ENCODE measurements around the gene ZIC5.

ZIC5 gene

GRCh38 chr13:99986741-99987140 is 15.2 kb upstream of the ZIC5 start:
- Histone ChIP-seq H3K4me1 (ENCODE audit: control insufficient read depth, insufficient read depth, low read length, poor library complexity, severe bottlenecking) (peaks cover 24% of the 10 kb centered on the region), H3K27ac (ENCODE audit: low read depth, low read length, severe bottlenecking) (peak overlapping the region; percentile 2), H3K36me3 (ENCODE audit: control insufficient read depth, insufficient read depth, low read length) (no peaks in the 10 kb centered on the region), H3K9me3 (ENCODE audit: control insufficient read depth, low read length) (no peaks in the 10 kb centered on the region), H3K4me3 (ENCODE audit: extremely low read depth, insufficient read depth, low read length, poor library complexity, severe bottlenecking) (no peak overlapping the region)
- WGBS, 2 experiments (ENCODE audit: insufficient coverage in 2 of 2): 40 to 41% methylated on average over 8 of the region's 8 CpGs

GRCh38 chr13:99985886-99986527 is 14.4 kb upstream of the ZIC5 start:
- H3K36me3 ChIP-seq (ENCODE audit: control insufficient read depth, insufficient read depth, low read length): no peaks in the 10 kb centered on the region
- H3K27ac ChIP-seq (ENCODE audit: low read depth, low read length, severe bottlenecking): peak overlapping the region; percentile 18
- peak overlapping the region; percentile 23 for H3K4me3 ChIP-seq (ENCODE audit: extremely low read depth, insufficient read depth, low read length, poor library complexity, severe bottlenecking)
- H3K4me1 ChIP-seq (ENCODE audit: control insufficient read depth, insufficient read depth, low read length, poor library complexity, severe bottlenecking): peaks cover 17% of the 10 kb centered on the region
- WGBS, 2 experiments (ENCODE audit: insufficient coverage in 2 of 2): 35% methylated on average over 4 of the region's 15 CpGs; no CpG with 5 or more reads in 1 of the 2 experiments
- H3K9me3 ChIP-seq (ENCODE audit: control insufficient read depth, low read length): no peaks in the 10 kb centered on the region

DNA sequence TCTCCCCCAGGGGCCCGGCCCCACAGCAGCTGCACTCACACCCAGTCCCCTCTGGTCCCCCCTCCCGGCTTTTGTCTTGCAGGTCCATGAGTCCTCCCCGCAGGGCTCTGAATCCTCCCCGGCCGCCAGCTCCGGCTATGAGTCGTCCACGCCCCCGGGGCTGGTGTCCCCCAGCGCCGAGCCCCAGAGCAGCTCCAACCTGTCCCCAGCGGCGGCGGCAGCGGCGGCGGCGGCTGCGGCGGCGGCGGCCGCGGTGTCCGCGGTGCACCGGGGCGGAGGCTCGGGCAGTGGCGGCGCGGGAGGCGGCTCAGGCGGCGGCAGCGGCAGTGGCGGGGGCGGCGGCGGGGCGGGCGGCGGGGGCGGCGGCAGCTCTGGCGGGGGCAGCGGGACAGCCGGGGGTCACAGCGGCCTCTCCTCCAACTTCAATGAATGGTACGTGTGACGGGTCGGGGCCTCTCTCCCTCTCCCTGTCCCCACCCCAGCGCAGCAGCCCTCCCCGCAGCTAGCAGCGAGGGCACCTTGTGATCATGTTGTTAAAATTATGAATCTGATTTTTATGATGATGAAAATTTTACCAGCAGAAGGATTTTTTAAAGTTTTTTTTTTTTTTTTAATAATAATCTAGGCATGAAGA is 13.8 kb upstream of the ZIC5 start:
- Histone ChIP-seq H3K27ac (ENCODE audit: low read depth, low read length, severe bottlenecking) (peak overlapping the region; percentile 65), H3K36me3 (ENCODE audit: control insufficient read depth, insufficient read depth, low read length) (no peaks in the 10 kb centered on the region), H3K4me3 (ENCODE audit: extremely low read depth, insufficient read depth, low read length, poor library complexity, severe bottlenecking) (peak overlapping the region; percentile 49), H3K9me3 (ENCODE audit: control insufficient read depth, low read length) (no peaks in the 10 kb centered on the region), H3K4me1 (ENCODE audit: control insufficient read depth, insufficient read depth, low read length, poor library complexity, severe bottlenecking) (peaks cover 17% of the 10 kb centered on the region)
- 0% methylated on average over 5 to 26 of the region's 55 CpGs for WGBS, 2 experiments (ENCODE audit: insufficient coverage in 2 of 2)

- Histone ChIP-seq H3K36me3 (ENCODE audit: control insufficient read depth, insufficient read depth, low read length) (no peaks in the 10 kb centered on the region), H3K27ac (ENCODE audit: low read depth, low read length, severe bottlenecking) (peak overlapping the region; percentile 65), H3K4me3 (ENCODE audit: extremely low read depth, insufficient read depth, low read length, poor library complexity, severe bottlenecking) (peak overlapping the region; percentile 49), H3K9me3 (ENCODE audit: control insufficient read depth, low read length) (no peaks in the 10 kb centered on the region), H3K4me1 (ENCODE audit: control insufficient read depth, insufficient read depth, low read length, poor library complexity, severe bottlenecking) (peaks cover 14% of the 10 kb centered on the region)
- 1% methylated on average over 32 to 36 of the region's 44 CpGs for WGBS, 2 experiments (ENCODE audit: insufficient coverage in 2 of 2)
Measured at GRCh38 chr13:99984461-99985240, 13.1 kb upstream of the ZIC5 start.

GRCh38 chr13:99983499-99984401 is 12.2 kb upstream of the ZIC5 start:
- Histone ChIP-seq H3K4me1 (ENCODE audit: control insufficient read depth, insufficient read depth, low read length, poor library complexity, severe bottlenecking) (peaks cover 14% of the 10 kb centered on the region), H3K36me3 (ENCODE audit: control insufficient read depth, insufficient read depth, low read length) (no peaks in the 10 kb centered on the region), H3K27ac (ENCODE audit: low read depth, low read length, severe bottlenecking) (peak overlapping the region; percentile 65), H3K4me3 (ENCODE audit: extremely low read depth, insufficient read depth, low read length, poor library complexity, severe bottlenecking) (peak overlapping the region; percentile 49), H3K9me3 (ENCODE audit: control insufficient read depth, low read length) (no peaks in the 10 kb centered on the region)
- WGBS, 2 experiments (ENCODE audit: insufficient coverage in 2 of 2): 1% methylated on average over 38 to 39 of the region's 42 CpGs

GRCh38 chr13:99982731-99983498 is 11.3 kb upstream of the ZIC5 start:
- Histone ChIP-seq H3K9me3 (ENCODE audit: control insufficient read depth, low read length) (no peaks in the 10 kb centered on the region), H3K27ac (ENCODE audit: low read depth, low read length, severe bottlenecking) (peak overlapping the region; percentile 65), H3K4me3 (ENCODE audit: extremely low read depth, insufficient read depth, low read length, poor library complexity, severe bottlenecking) (peak overlapping the region; percentile 49), H3K4me1 (ENCODE audit: control insufficient read depth, insufficient read depth, low read length, poor library complexity, severe bottlenecking) (peaks cover 19% of the 10 kb centered on the region), H3K36me3 (ENCODE audit: control insufficient read depth, insufficient read depth, low read length) (no peaks in the 10 kb centered on the region)
- WGBS, 2 experiments (ENCODE audit: insufficient coverage in 2 of 2): 0 to 1% methylated on average over 27 to 33 of the region's 48 CpGs

- Histone ChIP-seq H3K36me3 (ENCODE audit: control insufficient read depth, insufficient read depth, low read length) (no peaks in the 10 kb centered on the region), H3K4me1 (ENCODE audit: control insufficient read depth, insufficient read depth, low read length, poor library complexity, severe bottlenecking) (peaks cover 15% of the 10 kb centered on the region), H3K27ac (ENCODE audit: low read depth, low read length, severe bottlenecking) (peak overlapping the region; percentile 65), H3K4me3 (ENCODE audit: extremely low read depth, insufficient read depth, low read length, poor library complexity, severe bottlenecking) (peak overlapping the region; percentile 49), H3K9me3 (ENCODE audit: control insufficient read depth, low read length) (no peaks in the 10 kb centered on the region)
- WGBS, 2 experiments (ENCODE audit: insufficient coverage in 2 of 2): 0% methylated on average over 74 to 83 of the region's 98 CpGs
Measured at GRCh38 chr13:99982036-99982730, 10.6 kb upstream of the ZIC5 start.

DNA sequence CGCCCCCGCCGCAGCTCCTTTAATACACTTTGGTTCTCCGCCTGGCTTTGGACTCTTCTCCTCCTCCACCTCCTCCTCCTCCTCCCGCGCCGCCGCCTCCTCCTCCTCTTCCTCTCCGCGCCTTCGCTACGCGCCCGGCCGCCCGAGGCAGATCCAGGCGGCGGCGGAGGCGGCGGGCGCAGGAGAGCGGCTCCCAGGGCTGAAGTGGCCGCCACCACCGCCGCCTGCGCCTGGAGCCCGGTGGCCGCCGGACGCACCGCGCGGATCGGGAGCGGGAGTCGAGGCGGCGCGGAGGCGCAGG is 10.1 kb upstream of the ZIC5 start, which contains the start of gene ZIC2:
TSS of gene ZIC2 (plus strand) at position 50 of the 301 bp plus-strand sequence. CDS start 281 bp downstream, outside the sequence.
- H3K36me3 ChIP-seq (ENCODE audit: control insufficient read depth, insufficient read depth, low read length): no peaks in the 10 kb centered on the region
- 0% methylated on average over 24 to 25 of the region's 41 CpGs for WGBS, 2 experiments (ENCODE audit: insufficient coverage in 2 of 2)
- no peaks in the 10 kb centered on the region for H3K9me3 ChIP-seq (ENCODE audit: control insufficient read depth, low read length)
- peak within 1 kb of the TSS; percentile 49 for H3K4me3 ChIP-seq (ENCODE audit: extremely low read depth, insufficient read depth, low read length, poor library complexity, severe bottlenecking)
- H3K4me1 ChIP-seq (ENCODE audit: control insufficient read depth, insufficient read depth, low read length, poor library complexity, severe bottlenecking): peaks cover 15% of the 10 kb centered on the region
- peak within 1 kb of the TSS; percentile 84 for H3K27ac ChIP-seq (ENCODE audit: low read depth, low read length, severe bottlenecking)

GRCh38 chr13:99980824-99981734 is 9.5 kb upstream of the ZIC5 start:
- no peaks in the 10 kb centered on the region for H3K36me3 ChIP-seq (ENCODE audit: control insufficient read depth, insufficient read depth, low read length)
- peak overlapping the region; percentile 84 for H3K27ac ChIP-seq (ENCODE audit: low read depth, low read length, severe bottlenecking)
- H3K9me3 ChIP-seq (ENCODE audit: control insufficient read depth, low read length): no peaks in the 10 kb centered on the region
- peaks cover 15% of the 10 kb centered on the region for H3K4me1 ChIP-seq (ENCODE audit: control insufficient read depth, insufficient read depth, low read length, poor library complexity, severe bottlenecking)
- WGBS, 2 experiments (ENCODE audit: insufficient coverage in 2 of 2): 1% methylated on average over 58 to 72 of the region's 110 CpGs
- peak overlapping the region; percentile 49 for H3K4me3 ChIP-seq (ENCODE audit: extremely low read depth, insufficient read depth, low read length, poor library complexity, severe bottlenecking)
